ENCODE measurements around the gene VRK3. TPM values are rescaled to one million over a fixed set of nuclear protein-coding genes. Genes with fewer than 3 reads are reported as not detected.

Gene VRK3
- total and polyA plus RNA-seq, 2 donors (not counting 1 experiment from before 2014, with no cell fraction given), result 58.5 to 123 TPM

GRCh38 chr19:50002386-50002960 is 22.7 kb downstream of the VRK3 start:
- intact Hi-C loops (cut with micrococcal nuclease), result no loop called here
- H3K9ac ChIP-seq (ENCODE audit: low read length), result no peak overlapping the region
- no peaks in the 10 kb centered on the region for H3K27me3 ChIP-seq (replicated peaks in 1 of 4; ENCODE audit: control extremely low read depth in 1 of 4, control insufficient read depth in 3 of 4, insufficient read depth in 4 of 4, low read length in 3 of 4)
- POLR2A ChIA-PET, result no interaction called here
- 97% methylated on average over 5 of the region's 6 CpGs for WGBS (ENCODE audit: insufficient coverage)
- Mint-ChIP-seq H3K4me1 (peaks cover 2% of the 10 kb centered on the region), H3K9me3 (ENCODE audit: insufficient read depth) (no peaks in the 10 kb centered on the region), H3K27ac (no peak overlapping the region), H3K4me3 (no peak overlapping the region), H3K27me3 (no peaks in the 10 kb centered on the region)
- no peaks in the 10 kb centered on the region for H3K4me1 ChIP-seq (ENCODE audit: control insufficient read depth in 2 of 2, insufficient read depth in 2 of 2, low read length in 2 of 2)
- H4K20me1 ChIP-seq (ENCODE audit: control insufficient read depth, insufficient read depth, low read length, poor library complexity, severe bottlenecking), result peaks cover 9% of the 10 kb centered on the region
- DNase-seq (no peak), ATAC-seq (ENCODE audit: low read depth) (no peak)
- no peak overlapping the region for H3K27ac ChIP-seq (ENCODE audit: low read length in 2 of 2)
- peaks cover 3% of the 10 kb centered on the region for H3K79me2 ChIP-seq (ENCODE audit: control insufficient read depth, insufficient read depth, low read length)
- H2AFZ ChIP-seq (ENCODE audit: insufficient read depth, low read depth, low read length, poor library complexity, severe bottlenecking), result no peak overlapping the region
- CTCF ChIA-PET, result no interaction called here
- H3K4me3 ChIP-seq (ENCODE audit: control extremely low read depth in 1 of 5, extremely low read depth in 1 of 5, insufficient read depth in 1 of 5, low read depth in 2 of 5, low read length in 4 of 5), result no peak overlapping the region
- H3K4me2 ChIP-seq (replicated peaks; ENCODE audit: low read depth, low read length, poor library complexity, severe bottlenecking), result no peak overlapping the region
- no peaks in the 10 kb centered on the region for H3K9me3 ChIP-seq (ENCODE audit: control extremely low read depth in 1 of 3, control insufficient read depth in 2 of 3, insufficient read depth in 1 of 3, low read length in 2 of 3)
- H3K36me3 ChIP-seq (replicated peaks in 1 of 2; ENCODE audit: control extremely low read depth in 1 of 2, control insufficient read depth in 1 of 2, extremely low read depth in 1 of 2, insufficient read depth in 2 of 2, low read length in 1 of 2), result peaks cover 10 to 86% of the 10 kb centered on the region in 2 experiments
- no peak for TF ChIP-seq EZH2 (IDR thresholded peaks at IDR 0.05; ENCODE audit: borderline replicate concordance, insufficient read depth, low read depth, low read length, poor library complexity, severe bottlenecking)
- TF ChIP-seq, protein P1, sequence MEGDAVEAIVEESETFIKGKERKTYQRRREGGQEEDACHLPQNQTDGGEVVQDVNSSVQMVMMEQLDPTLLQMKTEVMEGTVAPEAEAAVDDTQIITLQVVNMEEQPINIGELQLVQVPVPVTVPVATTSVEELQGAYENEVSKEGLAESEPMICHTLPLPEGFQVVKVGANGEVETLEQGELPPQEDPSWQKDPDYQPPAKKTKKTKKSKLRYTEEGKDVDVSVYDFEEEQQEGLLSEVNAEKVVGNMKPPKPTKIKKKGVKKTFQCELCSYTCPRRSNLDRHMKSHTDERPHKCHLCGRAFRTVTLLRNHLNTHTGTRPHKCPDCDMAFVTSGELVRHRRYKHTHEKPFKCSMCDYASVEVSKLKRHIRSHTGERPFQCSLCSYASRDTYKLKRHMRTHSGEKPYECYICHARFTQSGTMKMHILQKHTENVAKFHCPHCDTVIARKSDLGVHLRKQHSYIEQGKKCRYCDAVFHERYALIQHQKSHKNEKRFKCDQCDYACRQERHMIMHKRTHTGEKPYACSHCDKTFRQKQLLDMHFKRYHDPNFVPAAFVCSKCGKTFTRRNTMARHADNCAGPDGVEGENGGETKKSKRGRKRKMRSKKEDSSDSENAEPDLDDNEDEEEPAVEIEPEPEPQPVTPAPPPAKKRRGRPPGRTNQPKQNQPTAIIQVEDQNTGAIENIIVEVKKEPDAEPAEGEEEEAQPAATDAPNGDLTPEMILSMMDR (IDR thresholded peaks at IDR 0.05), result no peak

DNA sequence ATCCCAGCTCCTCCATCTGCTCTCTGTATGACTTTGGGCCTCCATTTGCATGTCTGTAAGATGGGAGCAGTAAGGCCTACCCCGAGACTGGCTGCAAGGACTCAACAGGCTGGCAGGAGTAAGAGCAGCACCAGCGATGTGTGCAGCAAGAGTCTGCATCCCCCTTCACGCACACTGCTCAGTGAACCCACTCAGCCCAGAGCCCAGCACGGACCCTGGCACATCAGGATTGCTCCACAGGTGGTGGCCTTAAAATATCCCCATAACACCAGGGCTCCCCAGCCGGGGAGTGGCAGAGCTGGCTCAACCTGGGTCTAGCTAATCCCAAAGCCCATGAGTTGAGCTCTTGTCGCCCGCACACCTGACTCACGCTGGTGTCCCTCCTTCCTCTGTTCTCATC is 23.4 kb downstream of the VRK3 start:
- Histone ChIP-seq H3K4me3 (ENCODE audit: control extremely low read depth in 1 of 5, extremely low read depth in 1 of 5, insufficient read depth in 1 of 5, low read depth in 2 of 5, low read length in 4 of 5) (no peak overlapping the region), H3K36me3 (replicated peaks in 1 of 2; ENCODE audit: control extremely low read depth in 1 of 2, control insufficient read depth in 1 of 2, extremely low read depth in 1 of 2, insufficient read depth in 2 of 2, low read length in 1 of 2) (peaks cover 12 to 86% of the 10 kb centered on the region in 2 experiments), H2AFZ (ENCODE audit: insufficient read depth, low read depth, low read length, poor library complexity, severe bottlenecking) (no peak overlapping the region), H3K9me3 (ENCODE audit: control extremely low read depth in 1 of 3, control insufficient read depth in 2 of 3, insufficient read depth in 1 of 3, low read length in 2 of 3) (no peaks in the 10 kb centered on the region), H3K4me1 (ENCODE audit: control insufficient read depth in 2 of 2, insufficient read depth in 2 of 2, low read length in 2 of 2) (no peaks in the 10 kb centered on the region), H3K27me3 (replicated peaks in 1 of 4; ENCODE audit: control extremely low read depth in 1 of 4, control insufficient read depth in 3 of 4, insufficient read depth in 4 of 4, low read length in 3 of 4) (no peaks in the 10 kb centered on the region), H3K9ac (ENCODE audit: low read length) (no peak overlapping the region), H3K4me2 (replicated peaks; ENCODE audit: low read depth, low read length, poor library complexity, severe bottlenecking) (no peak overlapping the region), H4K20me1 (ENCODE audit: control insufficient read depth, insufficient read depth, low read length, poor library complexity, severe bottlenecking) (peaks cover 2% of the 10 kb centered on the region), H3K27ac (ENCODE audit: low read length in 2 of 2) (no peak overlapping the region), H3K79me2 (ENCODE audit: control insufficient read depth, insufficient read depth, low read length) (no peaks in the 10 kb centered on the region)
- no peak overlapping the region for H3K27ac Mint-ChIP-seq
- ChIA-PET POLR2A (no interaction called here), CTCF (interaction anchor here (0.7 kb wide), 1 partner anchor 285 kb away, joined by 3 read pairs; no protein-coding TSS in a partner anchor)
- peaks cover 2% of the 10 kb centered on the region for H3K4me1 Mint-ChIP-seq
- H3K4me3 Mint-ChIP-seq, result no peak overlapping the region
- ATAC-seq (ENCODE audit: low read depth), result no peak
- DNase-seq, result no peak
- 100% methylated on average over 5 of the region's 8 CpGs for WGBS (ENCODE audit: insufficient coverage)
- H3K27me3 Mint-ChIP-seq, result no peaks in the 10 kb centered on the region
- no peak for TF ChIP-seq EZH2 (IDR thresholded peaks at IDR 0.05; ENCODE audit: borderline replicate concordance, insufficient read depth, low read depth, low read length, poor library complexity, severe bottlenecking)
- TF ChIP-seq, protein P1 (IDR thresholded peaks at IDR 0.05), result no peak
- intact Hi-C loops (cut with micrococcal nuclease), result no loop called here
- no peaks in the 10 kb centered on the region for H3K9me3 Mint-ChIP-seq (ENCODE audit: insufficient read depth)
